Keratinocyte (primary cell): ENCODE results near the gene TBC1D19. TPM values are rescaled to one million over a fixed set of nuclear protein-coding genes. Genes with fewer than 3 reads are reported as not detected.
A peak's percentile ranks its signal among the peaks of the same experiment; 100 is the strongest.

Source experiments
- DNase-seq: peaks from one replicate; pipeline ENCODE4 v3.0.0-alpha.2; 2011; ENCODE audit warnings: low read depth, missing footprints, low spot score
- FAIRE-seq: peaks from 2 replicates; lab custom pipeline; 2011; peaks lifted over from hg19 to GRCh38; lab: Jason Lieb, UNC
- H2AFZ ChIP-seq: 2 replicates; pipeline ENCODE4 v1.6.0; 2012; ENCODE audit warnings: low read length, control low read depth, inconsistent platforms; ENCODE audit not compliant: control insufficient read depth
- H3K27ac ChIP-seq: 2 replicates; pipeline ENCODE4 v1.5.1; 2011; ENCODE audit warnings: low read length; ENCODE audit not compliant: control insufficient read depth, insufficient read depth
- H3K27me3 ChIP-seq: 3 replicates; pipeline ENCODE4 v1.6.0; 2011; ENCODE audit warnings: low read length; ENCODE audit not compliant: control insufficient read depth, insufficient read depth; ENCODE audit errors: extremely low read depth
- H3K36me3 ChIP-seq, 2 experiments: 2 replicates in 1 of 2; 3 replicates in 1 of 2; pipeline ENCODE4 v1.5.1; 2011; ENCODE audit warnings: low read length in 2 of 2, mild to moderate bottlenecking in 1 of 2; ENCODE audit not compliant: control insufficient read depth in 2 of 2, insufficient read depth in 2 of 2; ENCODE audit errors: extremely low read depth in 1 of 2
- H3K4me1 ChIP-seq: 3 replicates; pipeline ENCODE4 v1.5.1; 2011; ENCODE audit warnings: low read length; ENCODE audit not compliant: control insufficient read depth, insufficient read depth; ENCODE audit errors: extremely low read depth
- H3K4me2 ChIP-seq: 3 replicates; pipeline ENCODE4 v1.6.0; 2011; ENCODE audit warnings: low read depth, low read length; ENCODE audit not compliant: control insufficient read depth, insufficient read depth; ENCODE audit errors: extremely low read depth
- H3K4me3 ChIP-seq, 3 experiments: fragments of 200-600 bp in 1 of 3; sonication (generic) in 1 of 3; 2 replicates in 2 of 3; 3 replicates in 1 of 3; pipeline ENCODE4 v1.5.1; 2011 to 2016; ENCODE audit warnings: low read length in 3 of 3, mild to moderate bottlenecking in 3 of 3, control low read depth in 2 of 3, inconsistent platforms in 1 of 3, low read depth in 1 of 3, mixed read lengths in 1 of 3, mixed run types in 1 of 3, moderate library complexity in 1 of 3; ENCODE audit not compliant: control insufficient read depth in 2 of 3, insufficient read depth in 2 of 3; ENCODE audit errors: extremely low read depth in 1 of 3
- H3K79me2 ChIP-seq: 2 replicates; pipeline ENCODE4 v1.6.0; 2012; ENCODE audit warnings: low read length; ENCODE audit not compliant: control insufficient read depth, insufficient read depth
- H3K9ac ChIP-seq: 3 replicates; pipeline ENCODE4 v1.6.0; 2011; ENCODE audit warnings: low read length; ENCODE audit not compliant: control insufficient read depth, insufficient read depth; ENCODE audit errors: extremely low read depth
- H3K9me1 ChIP-seq: 3 replicates; pipeline ENCODE4 v1.6.0; 2011; ENCODE audit warnings: low read length; ENCODE audit not compliant: control insufficient read depth, insufficient read depth; ENCODE audit errors: extremely low read depth
- H3K9me3 ChIP-seq: 2 replicates; pipeline ENCODE4 v1.5.1; 2012; ENCODE audit warnings: low read depth, low read length; ENCODE audit not compliant: control insufficient read depth
- H4K20me1 ChIP-seq: 3 replicates; pipeline ENCODE4 v1.6.0; 2011; ENCODE audit warnings: low read length; ENCODE audit not compliant: control insufficient read depth, insufficient read depth; ENCODE audit errors: extremely low read depth
- CTCF ChIP-seq, 3 experiments: IDR thresholded peaks in 1 of 3; conservative IDR thresholded peaks in 1 of 3; optimal IDR thresholded peaks in 1 of 3; 2 replicates in 2 of 3; 3 replicates in 1 of 3; pipeline versions ENCODE3 to v1.5.1; 2011; ENCODE audit warnings: low read length in 3 of 3, mild to moderate bottlenecking in 3 of 3, moderate library complexity in 2 of 3, control low read depth in 1 of 3, inconsistent platforms in 1 of 3; ENCODE audit not compliant: insufficient read depth in 2 of 3; ENCODE audit errors: extremely low read depth in 1 of 3
- EZH2 ChIP-seq: IDR thresholded peaks from one replicate; pipeline ENCODE4 v1.6.1; 2012; ENCODE audit warnings: inconsistent platforms, mild to moderate bottlenecking, low read length, moderate library complexity
- dilution Hi-C: fragments of 300-500 bp; cut with MboI; formaldehyde crosslinking; loops from one replicate; pipeline ENCODE4 v1.7.0; 2020; ENCODE audit warnings: low sequenced_read_pairs; ENCODE audit not compliant: extremely low pct_ligation_motif_present
- polyA plus RNA-seq, 5 experiments: library from polyadenylated mRNA; depleted of rRNA in 3 of 5; stranded (reverse) in 3 of 5; stranded (forward) in 1 of 5; unstranded in 1 of 5; fragments of >200 nt; gene quantifications; 1 replicate in 1 of 5; 2 replicates in 3 of 5; 3 replicates in 1 of 5; pipeline versions ENCODE4 v1.2.1 to v1.2.3, GENCODE V29; 2011 to 2012; ENCODE audit warnings: missing spikeins in 2 of 5, low read depth in 1 of 5, low replicate concordance in 1 of 5

Gene TBC1D19
- polyA plus RNA-seq, 1 donor (not counting 4 experiments of a cell fraction or from before 2014, with no cell fraction given): 11.3 TPM

GRCh38 chr4:26713563-26714151 is 129.8 kb downstream of the TBC1D19 start:
- no peaks in the 10 kb centered on the region for H3K36me3 ChIP-seq
- no peaks in the 10 kb centered on the region for H3K79me2 ChIP-seq
- DNase-seq (no peak), FAIRE-seq (no peak)
- H3K9me3 ChIP-seq: no peaks in the 10 kb centered on the region
- peaks cover 14% of the 10 kb centered on the region for H3K4me1 ChIP-seq
- no peaks in the 10 kb centered on the region for H4K20me1 ChIP-seq
- no peak overlapping the region for H3K9ac ChIP-seq
- H3K4me2 ChIP-seq: peak overlapping the region; percentile 38
- no peak overlapping the region for H2AFZ ChIP-seq
- H3K9me1 ChIP-seq: no peaks in the 10 kb centered on the region
- H3K27ac ChIP-seq: peak overlapping the region; percentile 41
- dilution Hi-C loops: no loop called here
- no peak overlapping the region for H3K4me3 ChIP-seq
- TF ChIP-seq CTCF (optimal IDR thresholded peaks at IDR 0.05 in 1 of 3, IDR thresholded peaks at IDR 0.05 in 1 of 3, conservative IDR thresholded peaks at IDR 0.05 in 1 of 3; ENCODE audit: extremely low read depth in 1 of 3, insufficient read depth in 2 of 3, low read length in 3 of 3): no peak
- no peak for TF ChIP-seq EZH2
- no peaks in the 10 kb centered on the region for H3K27me3 ChIP-seq

- no peaks in the 10 kb centered on the region for H3K79me2 ChIP-seq
- H3K27me3 ChIP-seq: no peaks in the 10 kb centered on the region
- H3K9me3 ChIP-seq: no peaks in the 10 kb centered on the region
- dilution Hi-C loops: no loop called here
- FAIRE-seq (no peak), DNase-seq (no peak)
- TF ChIP-seq CTCF (optimal IDR thresholded peaks at IDR 0.05 in 1 of 3, IDR thresholded peaks at IDR 0.05 in 1 of 3, conservative IDR thresholded peaks at IDR 0.05 in 1 of 3; ENCODE audit: extremely low read depth in 1 of 3, insufficient read depth in 2 of 3, low read length in 3 of 3): no peak
- no peak for TF ChIP-seq EZH2
- no peaks in the 10 kb centered on the region for H3K9me1 ChIP-seq
- H3K36me3 ChIP-seq: no peaks in the 10 kb centered on the region
- no peak overlapping the region for H2AFZ ChIP-seq
- no peak overlapping the region for H3K9ac ChIP-seq
- no peak overlapping the region for H3K4me2 ChIP-seq
- H4K20me1 ChIP-seq: no peaks in the 10 kb centered on the region
- peaks cover 14% of the 10 kb centered on the region for H3K4me1 ChIP-seq
- H3K4me3 ChIP-seq: no peak overlapping the region
- H3K27ac ChIP-seq: no peak overlapping the region
Measured at GRCh38 chr4:26715636-26716242, 131.9 kb downstream of the TBC1D19 start.
